Measurements from ENCODE around the gene TMEM87B.

Gene TMEM87B

DNA sequence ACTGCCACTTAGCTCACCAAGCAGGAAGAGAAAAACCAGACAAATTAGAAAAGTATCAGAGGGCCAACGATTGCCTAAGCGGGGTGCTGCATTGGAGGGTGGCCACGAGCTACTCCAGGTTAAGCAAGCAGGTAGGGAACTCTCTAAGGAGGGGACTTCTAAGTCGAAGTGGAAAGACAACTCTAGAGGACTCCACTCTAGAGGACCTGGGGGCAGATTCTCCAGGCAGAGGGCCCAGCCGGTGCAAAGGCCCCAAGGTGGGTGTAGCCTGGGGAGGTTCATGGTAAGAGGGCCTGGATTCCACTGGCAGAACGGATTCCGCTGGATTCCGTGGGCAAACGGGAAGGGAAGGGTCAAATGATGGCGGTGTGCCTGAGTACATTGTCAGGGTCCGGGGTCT lies 95.8 kb downstream of the TMEM87B start:
- DNase-seq (ENCODE audit: low read depth in 2 of 2): no peak

DNA sequence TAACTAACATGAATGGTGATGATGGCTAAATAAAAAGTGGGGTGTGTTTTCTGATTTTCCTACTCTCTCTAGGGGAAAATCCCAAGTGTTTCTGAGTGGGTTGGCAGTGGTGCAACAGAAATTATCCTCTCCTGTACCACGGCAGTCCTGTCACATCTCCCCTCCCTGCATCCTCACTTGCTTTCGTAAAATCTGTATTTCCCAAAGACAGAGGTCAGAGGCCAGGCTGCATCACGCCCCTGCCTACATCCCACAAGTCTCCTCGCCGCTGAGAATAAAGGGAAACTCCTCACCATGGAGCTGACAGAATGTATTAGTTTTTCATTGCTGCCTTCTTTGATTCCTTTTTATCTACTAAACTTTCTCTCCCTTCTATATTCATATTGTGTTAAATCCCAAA lies 96.2 kb downstream of the TMEM87B start:
- DNase-seq (ENCODE audit: low read depth in 2 of 2): no peak

DNA sequence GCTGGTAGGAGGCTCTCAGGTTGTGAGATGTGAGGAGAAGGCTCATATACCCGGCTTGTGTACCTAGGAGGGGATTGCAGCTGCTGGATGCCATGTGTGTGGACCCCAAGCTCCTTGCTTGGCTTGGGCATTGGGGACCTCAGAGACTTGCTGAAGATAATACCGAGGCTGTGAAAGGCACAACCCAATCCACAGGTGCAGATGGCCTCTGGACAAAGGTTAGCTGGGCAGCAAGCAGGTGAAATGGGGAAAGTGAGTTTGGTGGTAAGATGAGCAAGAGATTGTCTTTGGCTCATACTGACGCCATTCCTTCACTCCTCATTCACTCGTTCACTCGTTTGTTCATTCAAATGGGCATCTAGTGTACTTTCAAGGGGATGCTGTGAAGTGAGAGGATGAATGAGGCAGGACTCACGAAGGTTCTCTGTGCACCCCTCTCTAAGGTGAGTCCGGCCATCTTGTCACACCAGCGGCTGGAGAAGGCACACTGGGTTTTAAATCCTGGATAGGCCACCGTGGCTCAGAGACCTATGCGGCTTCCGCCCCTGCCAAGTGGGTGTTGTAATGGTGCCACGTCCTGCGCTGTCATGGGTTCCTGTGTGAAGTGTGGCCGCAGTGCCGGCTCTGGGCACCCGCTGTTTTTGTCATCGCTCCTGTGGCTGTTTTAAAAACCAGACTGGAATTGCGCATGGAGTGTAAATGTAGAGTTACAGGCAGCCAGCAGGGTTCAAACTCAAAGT lies 96.8 kb downstream of the TMEM87B start:
- no peak for DNase-seq (ENCODE audit: low read depth in 2 of 2)

DNA sequence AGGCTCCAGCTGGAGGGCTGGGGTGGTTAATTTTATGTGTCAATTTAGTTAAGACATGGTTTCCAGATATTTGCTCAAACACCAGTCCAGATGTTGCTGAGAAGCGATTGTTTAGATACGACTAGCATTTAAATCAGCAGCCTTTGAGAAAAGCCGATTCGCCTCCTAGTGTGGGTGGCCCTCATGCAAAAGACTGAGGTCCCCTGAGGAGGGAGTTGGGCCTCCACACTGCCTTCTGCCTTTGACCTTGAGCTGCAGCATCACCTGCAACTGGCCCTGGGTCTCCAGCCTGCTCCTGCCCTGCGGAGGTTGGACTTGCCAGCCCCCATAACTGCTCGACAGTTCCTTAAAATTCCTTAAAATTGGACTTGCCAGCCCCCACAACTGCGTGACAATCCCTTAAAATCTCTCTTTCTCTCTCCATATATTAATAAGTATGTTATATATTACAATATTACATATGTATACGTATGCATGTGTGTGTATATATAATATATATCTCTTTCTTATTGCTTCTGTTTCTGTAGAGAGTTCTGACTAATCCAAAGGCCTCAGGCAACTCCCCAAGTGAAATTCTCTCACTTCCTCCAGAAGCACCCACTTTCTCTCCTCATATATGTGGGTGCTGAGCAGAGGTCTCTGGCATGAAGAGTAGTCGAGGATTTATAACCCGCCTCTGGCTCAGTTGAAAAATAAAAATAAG lies 97.6 kb downstream of the TMEM87B start:
- no peak for DNase-seq (ENCODE audit: low read depth in 2 of 2)

DNA sequence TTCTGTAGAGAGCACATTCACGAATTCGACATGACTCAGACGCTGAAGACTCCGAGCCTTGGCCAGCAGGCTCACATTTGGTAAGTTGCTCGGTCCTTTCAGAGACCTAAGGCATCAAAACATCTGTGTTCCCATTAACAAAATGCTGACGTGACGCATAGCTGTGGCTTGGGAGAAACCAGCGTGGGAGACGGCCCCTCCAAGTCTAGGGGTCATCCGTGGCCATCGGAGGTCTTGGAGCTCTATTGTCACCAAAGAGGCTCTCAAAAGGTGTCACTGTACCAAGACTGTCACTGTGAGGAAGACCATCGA lies 98.1 kb downstream of the TMEM87B start:
- DNase-seq (ENCODE audit: low read depth in 2 of 2): no peak

DNA sequence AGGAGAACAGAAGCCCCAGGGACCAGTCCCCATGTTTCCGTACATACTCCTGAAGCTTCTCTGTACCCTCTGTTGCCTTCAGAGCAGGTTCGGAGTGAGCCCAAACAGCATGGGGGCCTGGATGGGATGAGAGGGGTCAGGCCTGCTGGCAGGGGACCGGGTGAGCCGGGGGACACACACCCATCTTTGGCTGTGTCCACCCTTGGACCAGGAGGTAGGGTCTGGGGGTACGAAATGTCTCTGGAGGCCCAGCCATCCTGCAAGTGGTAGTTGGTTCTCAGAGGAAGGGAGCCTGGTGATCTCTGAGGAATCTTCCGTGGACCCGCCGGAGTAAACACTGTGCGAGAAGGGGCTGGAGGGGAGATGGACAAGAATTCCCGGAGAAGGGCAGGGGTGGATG lies 98.4 kb downstream of the TMEM87B start:
- DNase-seq (ENCODE audit: low read depth in 2 of 2): no peak

DNA sequence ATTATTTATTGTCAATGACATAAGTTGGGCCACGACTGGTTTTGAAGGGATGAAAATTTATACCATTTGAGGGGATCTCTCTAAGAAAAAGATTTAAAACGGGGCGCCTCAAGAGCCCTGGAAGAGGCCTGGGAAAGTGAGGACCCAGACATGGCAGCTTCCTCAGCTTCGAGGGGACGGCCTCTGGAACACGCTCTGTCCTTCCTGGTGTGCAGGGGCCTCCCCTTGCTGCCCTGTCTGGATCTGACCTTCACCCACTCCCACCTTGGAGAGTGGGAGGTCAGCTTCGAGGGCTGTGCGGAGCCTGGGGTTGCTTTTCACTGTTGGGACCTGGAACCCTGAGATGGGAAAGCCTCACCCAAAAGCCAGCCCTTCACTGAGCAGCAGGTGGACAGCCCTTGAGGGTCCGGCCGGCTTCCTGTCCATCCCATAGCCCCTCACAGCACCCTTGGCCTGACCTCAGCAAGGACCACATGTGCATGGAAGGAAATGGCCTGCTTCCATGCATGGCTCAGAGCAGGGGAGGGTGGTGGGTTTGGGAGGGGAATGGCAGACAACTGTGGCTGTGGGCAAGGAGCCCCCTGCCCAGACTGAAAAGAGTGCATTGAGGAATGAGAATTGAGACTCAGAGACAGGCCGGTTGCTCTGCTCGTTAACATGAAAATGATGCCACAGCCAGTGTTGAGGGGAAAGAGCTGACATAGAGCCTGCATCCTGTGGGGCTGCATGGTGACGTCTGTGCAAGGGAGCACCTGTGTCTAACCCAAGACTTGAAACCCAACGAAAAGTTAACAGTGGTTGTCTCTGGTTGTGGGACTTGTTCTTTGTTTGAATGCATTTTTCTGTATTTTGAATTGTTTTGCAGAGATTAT lies 99.4 kb downstream of the TMEM87B start:
- DNase-seq (ENCODE audit: low read depth in 2 of 2): no peak

DNA sequence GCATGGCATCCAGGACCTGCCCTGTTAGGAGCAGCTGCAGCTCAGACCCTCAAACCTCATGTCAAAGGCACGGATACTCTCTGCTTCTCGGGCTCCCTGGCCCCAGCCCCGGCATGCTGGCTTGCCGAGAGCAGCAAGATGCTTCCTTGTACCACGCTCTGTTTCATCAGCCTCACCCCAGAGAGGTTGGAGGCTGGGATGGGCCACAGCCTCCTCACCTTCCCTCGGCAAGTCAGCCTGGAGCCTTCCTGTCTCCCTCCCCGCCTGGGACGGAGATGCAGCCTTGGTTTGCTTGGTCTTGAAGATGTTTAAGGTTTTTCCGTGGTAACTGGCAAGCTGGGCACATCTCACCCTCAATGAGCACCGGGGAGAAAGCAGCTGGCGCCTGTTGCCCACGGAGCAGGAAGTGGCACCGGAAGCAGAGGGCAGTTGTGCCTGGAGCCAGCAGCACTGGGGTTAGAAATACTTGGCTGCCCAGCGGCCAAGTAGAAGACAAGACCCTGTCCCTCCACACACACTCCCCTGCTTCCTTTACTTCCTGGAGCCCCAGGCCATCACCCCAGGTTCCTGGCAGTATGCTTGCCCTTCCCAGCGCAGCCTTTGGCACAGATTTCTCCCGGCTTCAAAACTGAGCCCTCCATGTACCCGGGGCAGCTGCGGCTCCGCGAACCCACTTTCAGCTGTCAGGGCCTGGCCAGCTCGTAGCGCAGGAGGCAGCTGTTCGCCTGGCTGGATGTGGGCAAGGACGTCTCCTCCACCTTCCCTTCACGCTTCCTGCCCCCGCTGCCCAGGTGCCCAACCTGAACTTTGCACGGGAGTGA lies 100.5 kb downstream of the TMEM87B start:
- DNase-seq (ENCODE audit: low read depth in 2 of 2): no peak

DNA sequence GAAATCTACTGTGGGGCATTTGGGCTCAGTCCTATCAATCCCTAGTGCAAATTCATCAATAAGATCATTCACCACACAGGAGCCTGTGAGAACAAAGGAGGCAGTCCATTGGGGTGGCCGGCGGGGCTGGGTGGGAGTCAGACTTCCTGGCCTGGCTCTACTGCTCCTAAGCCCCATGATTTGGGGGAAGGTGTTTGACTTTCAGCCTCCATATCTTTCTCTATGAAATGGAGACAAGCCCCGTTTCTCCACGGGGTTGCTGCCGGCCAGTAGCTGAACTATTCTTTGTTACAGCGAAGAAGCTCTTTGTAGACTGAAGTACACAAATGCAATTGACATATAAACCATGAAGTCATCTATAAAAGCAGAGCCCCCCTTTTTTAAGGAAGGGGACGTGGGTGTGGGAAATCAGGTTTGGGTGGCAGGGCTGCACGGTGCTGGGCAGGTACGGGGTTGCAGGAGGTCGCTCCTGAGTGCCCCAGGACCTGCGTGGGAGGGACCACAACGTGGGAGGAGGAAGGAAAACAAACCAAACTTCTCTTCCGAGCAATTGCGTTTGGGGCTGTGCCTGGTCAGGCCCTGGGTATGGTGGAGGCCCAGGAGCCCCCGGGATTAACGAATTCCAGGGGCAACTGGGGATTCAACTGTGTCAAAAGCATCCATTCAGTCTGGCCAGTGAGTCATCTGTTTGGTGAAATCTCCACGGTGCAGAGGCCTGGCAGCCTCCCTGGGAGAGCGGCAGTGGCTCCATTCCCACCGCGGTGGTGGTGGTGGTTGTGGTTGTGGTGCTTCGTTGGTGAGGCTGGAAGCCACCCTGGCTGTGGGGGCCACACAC lies 101.3 kb downstream of the TMEM87B start:
- no peak for DNase-seq (ENCODE audit: low read depth in 2 of 2)

DNA sequence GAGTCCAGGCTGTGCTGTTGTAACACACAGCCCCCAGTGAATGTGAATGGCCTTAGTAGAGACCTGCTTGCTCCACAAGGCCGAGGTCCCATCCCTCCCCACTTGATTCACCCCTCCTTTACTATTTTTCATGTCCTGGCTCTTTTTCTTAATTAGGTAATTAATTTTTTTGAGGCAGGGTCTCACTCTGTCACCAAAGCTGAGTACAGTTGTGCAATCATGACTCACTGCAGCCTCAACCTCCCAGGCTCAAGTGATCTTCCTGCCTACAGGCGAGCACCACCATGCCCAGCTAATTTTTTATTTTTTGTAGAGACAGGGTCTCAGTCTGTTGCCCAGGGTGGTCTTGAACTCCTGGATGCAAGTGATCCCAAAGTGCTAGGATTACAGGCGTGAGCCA lies 102.4 kb downstream of the TMEM87B start:
- DNase-seq (ENCODE audit: low read depth in 2 of 2): no peak

DNA sequence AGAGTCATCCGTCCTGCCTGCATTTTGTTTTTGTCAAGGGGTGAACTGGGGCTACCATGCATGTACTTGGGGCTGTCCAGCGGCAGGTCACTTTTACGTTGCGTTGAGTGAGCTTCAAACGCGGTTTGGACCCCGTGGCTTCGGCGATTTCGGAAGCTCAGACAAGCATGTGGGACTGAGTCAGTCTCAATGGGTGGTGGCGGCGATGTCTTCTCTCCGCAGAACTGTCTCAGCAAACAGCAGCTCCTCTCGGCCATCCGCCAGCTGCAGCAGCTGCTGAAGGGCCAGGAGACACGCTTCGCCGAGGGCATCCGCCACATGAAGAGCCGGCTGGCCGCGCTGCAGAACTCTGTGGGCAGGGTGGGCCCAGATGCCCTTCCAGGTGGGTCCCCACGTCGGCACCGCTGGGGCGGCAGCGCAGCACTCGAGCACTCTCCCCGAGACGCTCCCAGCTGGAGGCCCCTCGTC lies 104.4 kb downstream of the TMEM87B start:
- DNase-seq (ENCODE audit: low read depth in 2 of 2): no peak

DNA sequence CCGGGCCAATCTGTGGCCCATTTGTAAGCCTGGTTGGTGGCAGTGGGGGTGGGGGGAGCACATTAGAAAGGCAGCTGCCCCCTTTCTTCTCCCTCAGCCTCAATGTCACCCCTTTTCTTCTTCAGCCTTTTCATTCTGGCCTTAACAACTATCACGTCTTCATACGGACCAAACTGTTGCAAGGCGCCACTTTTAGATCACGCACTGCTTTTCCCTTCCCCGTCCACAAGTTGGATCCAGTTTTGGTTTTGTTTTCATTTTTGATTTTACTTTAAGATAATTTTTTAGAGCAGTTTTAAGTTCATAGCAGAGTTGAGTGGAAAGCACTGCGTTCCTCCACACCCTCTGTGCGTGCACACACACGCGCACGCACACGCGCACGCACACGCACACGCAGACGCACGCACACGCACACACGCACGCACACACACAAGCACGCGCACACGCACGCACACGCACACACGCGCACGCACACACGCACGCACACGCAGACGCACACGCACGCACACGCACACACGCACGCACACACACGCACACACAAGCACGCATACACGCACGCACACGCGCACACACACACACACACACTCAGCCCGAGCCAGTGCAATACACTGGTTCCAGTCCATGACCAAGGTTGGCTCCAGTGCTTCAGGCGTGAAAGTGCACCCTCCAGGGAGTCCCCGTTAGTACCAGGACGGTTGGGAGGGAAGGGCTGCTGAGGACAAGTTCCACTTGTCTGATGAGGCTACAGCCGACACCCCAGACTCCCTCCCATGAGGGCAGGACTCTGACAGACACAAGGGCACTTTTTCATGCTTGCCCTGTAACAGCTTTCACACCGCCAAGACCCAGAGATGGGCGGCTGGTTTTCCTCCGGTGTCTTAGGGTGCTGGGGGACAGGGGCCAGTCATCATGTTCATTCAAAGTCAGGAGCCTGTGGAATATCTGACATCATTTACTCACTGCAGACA lies 105.5 kb downstream of the TMEM87B start:
- no peak for DNase-seq (ENCODE audit: low read depth in 2 of 2)

DNA sequence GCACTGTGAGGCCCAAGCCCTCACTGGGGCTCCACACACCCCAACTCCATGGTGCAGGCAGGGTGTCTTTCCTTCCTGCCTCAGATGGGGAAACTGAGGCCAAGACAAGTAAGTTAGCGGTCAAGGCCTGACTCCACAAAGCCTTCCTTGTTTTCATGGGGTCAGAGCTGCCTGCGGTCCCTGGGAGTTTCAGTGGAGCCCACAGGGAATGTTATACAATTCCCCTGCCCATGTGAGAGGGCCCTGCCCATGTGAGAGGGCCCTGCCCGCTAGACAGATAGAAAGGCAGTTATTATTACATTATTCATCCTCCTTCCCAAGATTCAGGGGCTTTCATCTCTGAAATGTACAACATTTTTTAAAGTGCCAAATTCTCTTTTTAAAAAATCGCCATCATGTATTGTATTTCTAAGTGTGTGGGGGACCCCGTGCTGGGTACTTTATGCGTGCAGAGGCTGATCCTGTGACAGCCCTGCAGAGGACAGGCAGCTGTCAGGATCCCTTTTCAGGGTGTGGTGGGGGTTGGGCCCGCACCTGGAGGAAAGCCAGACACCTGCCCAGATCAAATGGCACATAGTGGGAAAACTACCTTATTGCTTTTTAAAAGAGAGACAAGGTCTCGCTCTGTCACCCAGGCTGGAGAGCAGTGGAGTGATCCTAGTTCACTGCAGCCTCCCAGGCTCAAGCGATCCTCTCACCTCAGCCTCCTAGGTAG lies 106.5 kb downstream of the TMEM87B start:
- DNase-seq (ENCODE audit: low read depth in 2 of 2): no peak

DNA sequence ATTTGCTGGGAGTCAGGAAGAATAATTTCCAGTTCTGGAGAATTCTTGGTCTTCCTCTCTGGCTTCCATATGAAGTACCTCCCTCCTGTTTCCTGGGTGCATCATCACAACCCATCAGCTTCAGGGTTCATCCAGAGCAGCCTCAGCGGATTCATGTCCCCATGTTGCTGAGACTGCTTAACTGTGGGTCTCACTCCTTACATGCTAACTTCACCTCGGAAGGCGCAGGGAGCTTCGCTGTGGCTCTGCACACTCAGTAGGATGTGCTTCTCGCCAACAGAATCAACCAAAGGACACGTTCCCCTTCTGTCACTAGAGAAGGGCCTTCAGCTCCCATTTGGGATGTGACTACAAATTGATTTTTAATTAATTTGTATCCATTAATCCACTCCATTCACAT lies 107.3 kb downstream of the TMEM87B start:
- no peak for DNase-seq (ENCODE audit: low read depth in 2 of 2)

DNA sequence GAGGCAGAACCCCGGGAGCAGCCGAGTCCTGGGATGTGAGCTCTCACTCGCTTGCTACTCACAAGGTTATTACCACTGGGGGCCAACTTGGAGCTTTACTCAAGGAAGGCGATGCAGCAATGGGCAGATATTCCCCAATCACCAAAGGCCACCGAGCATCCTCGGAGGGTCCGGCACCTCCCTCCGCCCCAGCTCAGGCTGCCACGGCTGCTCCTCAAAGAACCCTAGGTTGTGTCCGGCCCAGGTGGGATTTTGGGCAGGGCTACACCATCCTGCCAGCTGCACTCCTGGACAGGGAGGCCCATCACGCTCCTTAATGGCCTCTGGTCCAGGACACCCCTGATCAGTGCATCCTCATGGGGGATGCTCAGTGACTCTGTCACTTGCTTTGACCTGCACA lies 107.9 kb downstream of the TMEM87B start:
- DNase-seq (ENCODE audit: low read depth in 2 of 2): no peak

DNA sequence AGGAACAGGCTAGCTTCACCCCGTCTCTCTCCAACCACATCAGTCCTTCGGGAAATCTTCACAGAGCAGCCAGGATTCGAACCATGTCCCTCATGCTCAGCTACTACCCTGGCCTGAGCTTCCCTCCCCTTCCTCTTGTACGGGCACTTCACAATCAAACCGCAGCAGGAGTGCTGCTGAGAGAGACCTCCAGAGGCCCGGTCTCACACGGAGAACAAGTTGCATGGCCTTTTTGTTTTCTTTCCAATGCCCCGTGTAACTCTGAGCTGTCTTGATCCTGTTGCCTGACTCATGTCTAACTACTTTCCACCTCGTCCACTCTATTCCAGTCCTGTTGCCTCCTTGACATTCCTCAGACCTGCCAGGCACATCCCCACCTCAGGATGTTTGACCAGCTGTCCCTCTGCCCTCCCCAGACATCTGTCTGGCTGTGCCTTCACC lies 108.5 kb downstream of the TMEM87B start:
- no peak for DNase-seq (ENCODE audit: low read depth in 2 of 2)

DNA sequence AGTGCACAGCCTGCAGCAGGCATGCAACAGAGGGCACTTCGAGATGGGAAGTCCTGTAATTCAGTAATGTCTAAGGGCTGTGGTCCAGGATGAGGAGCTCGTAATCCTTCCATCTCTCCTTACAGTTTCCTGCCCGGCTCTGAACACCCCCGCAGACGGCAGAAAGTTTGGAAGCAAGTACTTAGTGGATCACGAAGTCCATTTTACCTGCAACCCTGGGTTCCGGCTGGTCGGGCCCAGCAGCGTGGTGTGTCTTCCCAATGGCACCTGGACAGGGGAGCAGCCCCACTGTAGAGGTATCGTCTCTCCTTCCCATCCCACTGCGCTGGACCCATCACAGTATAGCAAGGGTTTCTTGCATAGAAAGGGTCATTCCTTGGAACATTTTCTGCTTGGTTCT lies 109.8 kb downstream of the TMEM87B start:
- DNase-seq (ENCODE audit: low read depth in 2 of 2): no peak

DNA sequence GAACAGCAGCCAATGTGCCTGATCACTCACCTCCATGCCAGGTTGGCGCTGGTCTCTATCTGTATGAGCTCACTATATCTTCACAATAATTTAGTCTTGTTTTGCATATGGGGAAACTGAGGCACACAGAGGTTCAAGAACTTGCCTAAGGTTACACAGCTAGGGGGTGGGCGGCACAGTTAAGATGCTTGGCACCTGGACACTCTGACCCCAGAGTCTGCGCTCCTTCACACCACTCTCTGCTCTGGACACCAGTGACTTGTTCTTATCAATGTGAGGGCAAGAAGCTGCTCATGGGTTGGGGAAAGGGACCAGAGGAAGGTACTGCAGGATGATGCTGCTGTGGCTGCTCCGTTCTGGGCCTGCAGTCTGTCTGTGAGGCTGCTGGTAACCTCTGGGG lies 110.2 kb downstream of the TMEM87B start:
- DNase-seq (ENCODE audit: low read depth in 2 of 2): no peak

All from fibroblast of skin of left biceps (primary cell).